ENCODE data around the gene LRRC47. TPM values are rescaled to one million over a fixed set of nuclear protein-coding genes. Genes with fewer than 3 reads are reported as not detected.

Gene LRRC47
- total and polyA plus RNA-seq, 2 of the 13 experiments (the other 11 are each of a cell fraction or from before 2014, with no cell fraction given) = 18.3 to 52.5 TPM

DNA sequence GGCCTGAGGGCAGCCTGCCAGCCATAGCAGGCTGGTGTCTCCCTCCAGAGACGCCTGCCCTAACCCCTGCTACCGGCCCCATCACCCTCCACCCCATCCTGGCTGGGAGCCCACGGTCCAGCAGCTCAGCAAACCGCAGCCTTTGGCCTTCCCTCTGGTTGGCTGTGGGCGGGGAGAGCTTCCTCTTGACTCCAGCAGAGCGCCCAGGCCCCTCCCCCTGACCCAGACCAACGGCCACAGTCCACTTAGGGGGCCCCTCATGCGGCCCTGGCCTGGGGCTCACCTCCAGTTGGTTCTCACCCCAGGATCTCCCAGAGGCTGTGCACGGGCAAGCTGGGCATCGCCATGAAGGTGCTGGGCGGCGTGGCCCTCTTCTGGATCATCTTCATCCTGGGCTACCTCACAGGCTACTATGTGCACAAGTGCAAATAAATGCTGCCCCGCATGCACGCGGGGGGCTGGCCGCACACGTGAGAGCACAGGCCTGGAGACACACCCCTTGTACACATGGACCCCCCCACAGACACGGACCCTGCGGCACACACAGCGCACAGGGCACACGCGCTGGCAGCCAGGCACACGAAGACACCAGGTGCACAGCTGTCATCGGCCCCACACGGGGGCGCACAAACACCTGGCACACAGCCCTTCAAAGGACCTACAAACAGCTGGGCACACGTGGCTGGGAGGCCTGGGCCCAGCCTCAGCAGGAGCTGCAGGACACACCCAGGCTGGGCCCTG, 20.6 kb downstream of the LRRC47 start (continued):
- TF ChIP-seq PRDM10 (CRISPR knock-in tag; IDR thresholded peaks at IDR 0.05; ENCODE audit: low read depth) (peak; percentile 58), MBD4 (IDR thresholded peaks at IDR 0.05; ENCODE audit: borderline replicate concordance, low read length) (no peak), POGZ (CRISPR knock-in tag; IDR thresholded peaks at IDR 0.05) (peak; percentile 41; the same call in 1 of the 2 replicates), ZFP91 (CRISPR knock-in tag; IDR thresholded peaks at IDR 0.05; ENCODE audit: borderline replicate concordance) (peak; percentile 80), SMAD3 (CRISPR knock-in tag; IDR thresholded peaks at IDR 0.05) (peak; percentile 56; the same call in 1 of the 2 replicates), MATR3 (CRISPR knock-in tag; IDR thresholded peaks at IDR 0.05) (no peak), ZNF768 (CRISPR knock-in tag; IDR thresholded peaks at IDR 0.05) (no peak), DNMT1 (CRISPR knock-in tag; IDR thresholded peaks at IDR 0.05) (peak; percentile 92; the same call in 1 of the 2 replicates), SIX4 (CRISPR knock-in tag; IDR thresholded peaks at IDR 0.05) (no peak), ZNF17 (CRISPR knock-in tag; IDR thresholded peaks at IDR 0.05) (no peak), POLR2AphosphoS2 (IDR thresholded peaks at IDR 0.05; ENCODE audit: low read depth, low read length) (no peak), ZMYM2 (CRISPR knock-in tag; IDR thresholded peaks at IDR 0.05) (0 out of 2 replicates have a peak, but pooled peaks have one; percentile 24)
- TF ChIP-seq, protein P1, sequence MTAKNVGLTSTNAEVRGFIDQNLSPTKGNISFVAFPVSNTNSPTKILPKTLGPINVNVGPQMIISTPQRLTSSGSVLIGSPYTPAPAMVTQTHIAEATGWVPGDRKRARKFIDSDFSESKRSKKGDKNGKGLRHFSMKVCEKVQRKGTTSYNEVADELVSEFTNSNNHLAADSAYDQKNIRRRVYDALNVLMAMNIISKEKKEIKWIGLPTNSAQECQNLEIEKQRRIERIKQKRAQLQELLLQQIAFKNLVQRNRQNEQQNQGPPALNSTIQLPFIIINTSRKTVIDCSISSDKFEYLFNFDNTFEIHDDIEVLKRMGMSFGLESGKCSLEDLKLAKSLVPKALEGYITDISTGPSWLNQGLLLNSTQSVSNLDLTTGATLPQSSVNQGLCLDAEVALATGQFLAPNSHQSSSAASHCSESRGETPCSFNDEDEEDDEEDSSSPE (CRISPR knock-in tag; IDR thresholded peaks at IDR 0.05) = peak; percentile 63; the same call in 1 of the 2 replicates
- TF ChIP-seq, protein P2, sequence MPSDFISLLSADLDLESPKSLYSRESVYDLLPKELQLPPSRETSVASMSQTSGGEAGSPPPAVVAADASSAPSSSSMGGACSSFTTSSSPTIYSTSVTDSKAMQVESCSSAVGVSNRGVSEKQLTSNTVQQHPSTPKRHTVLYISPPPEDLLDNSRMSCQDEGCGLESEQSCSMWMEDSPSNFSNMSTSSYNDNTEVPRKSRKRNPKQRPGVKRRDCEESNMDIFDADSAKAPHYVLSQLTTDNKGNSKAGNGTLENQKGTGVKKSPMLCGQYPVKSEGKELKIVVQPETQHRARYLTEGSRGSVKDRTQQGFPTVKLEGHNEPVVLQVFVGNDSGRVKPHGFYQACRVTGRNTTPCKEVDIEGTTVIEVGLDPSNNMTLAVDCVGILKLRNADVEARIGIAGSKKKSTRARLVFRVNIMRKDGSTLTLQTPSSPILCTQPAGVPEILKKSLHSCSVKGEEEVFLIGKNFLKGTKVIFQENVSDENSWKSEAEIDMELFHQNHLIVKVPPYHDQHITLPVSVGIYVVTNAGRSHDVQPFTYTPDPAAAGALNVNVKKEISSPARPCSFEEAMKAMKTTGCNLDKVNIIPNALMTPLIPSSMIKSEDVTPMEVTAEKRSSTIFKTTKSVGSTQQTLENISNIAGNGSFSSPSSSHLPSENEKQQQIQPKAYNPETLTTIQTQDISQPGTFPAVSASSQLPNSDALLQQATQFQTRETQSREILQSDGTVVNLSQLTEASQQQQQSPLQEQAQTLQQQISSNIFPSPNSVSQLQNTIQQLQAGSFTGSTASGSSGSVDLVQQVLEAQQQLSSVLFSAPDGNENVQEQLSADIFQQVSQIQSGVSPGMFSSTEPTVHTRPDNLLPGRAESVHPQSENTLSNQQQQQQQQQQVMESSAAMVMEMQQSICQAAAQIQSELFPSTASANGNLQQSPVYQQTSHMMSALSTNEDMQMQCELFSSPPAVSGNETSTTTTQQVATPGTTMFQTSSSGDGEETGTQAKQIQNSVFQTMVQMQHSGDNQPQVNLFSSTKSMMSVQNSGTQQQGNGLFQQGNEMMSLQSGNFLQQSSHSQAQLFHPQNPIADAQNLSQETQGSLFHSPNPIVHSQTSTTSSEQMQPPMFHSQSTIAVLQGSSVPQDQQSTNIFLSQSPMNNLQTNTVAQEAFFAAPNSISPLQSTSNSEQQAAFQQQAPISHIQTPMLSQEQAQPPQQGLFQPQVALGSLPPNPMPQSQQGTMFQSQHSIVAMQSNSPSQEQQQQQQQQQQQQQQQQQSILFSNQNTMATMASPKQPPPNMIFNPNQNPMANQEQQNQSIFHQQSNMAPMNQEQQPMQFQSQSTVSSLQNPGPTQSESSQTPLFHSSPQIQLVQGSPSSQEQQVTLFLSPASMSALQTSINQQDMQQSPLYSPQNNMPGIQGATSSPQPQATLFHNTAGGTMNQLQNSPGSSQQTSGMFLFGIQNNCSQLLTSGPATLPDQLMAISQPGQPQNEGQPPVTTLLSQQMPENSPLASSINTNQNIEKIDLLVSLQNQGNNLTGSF (CRISPR knock-in tag; IDR thresholded peaks at IDR 0.05) = peak; percentile 41
- TF ChIP-seq, protein P3, sequence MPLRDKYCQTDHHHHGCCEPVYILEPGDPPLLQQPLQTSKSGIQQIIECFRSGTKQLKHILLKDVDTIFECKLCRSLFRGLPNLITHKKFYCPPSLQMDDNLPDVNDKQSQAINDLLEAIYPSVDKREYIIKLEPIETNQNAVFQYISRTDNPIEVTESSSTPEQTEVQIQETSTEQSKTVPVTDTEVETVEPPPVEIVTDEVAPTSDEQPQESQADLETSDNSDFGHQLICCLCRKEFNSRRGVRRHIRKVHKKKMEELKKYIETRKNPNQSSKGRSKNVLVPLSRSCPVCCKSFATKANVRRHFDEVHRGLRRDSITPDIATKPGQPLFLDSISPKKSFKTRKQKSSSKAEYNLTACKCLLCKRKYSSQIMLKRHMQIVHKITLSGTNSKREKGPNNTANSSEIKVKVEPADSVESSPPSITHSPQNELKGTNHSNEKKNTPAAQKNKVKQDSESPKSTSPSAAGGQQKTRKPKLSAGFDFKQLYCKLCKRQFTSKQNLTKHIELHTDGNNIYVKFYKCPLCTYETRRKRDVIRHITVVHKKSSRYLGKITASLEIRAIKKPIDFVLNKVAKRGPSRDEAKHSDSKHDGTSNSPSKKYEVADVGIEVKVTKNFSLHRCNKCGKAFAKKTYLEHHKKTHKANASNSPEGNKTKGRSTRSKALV (CRISPR knock-in tag; IDR thresholded peaks at IDR 0.05) = peak; percentile 62; the same call in 1 of the 2 replicates
